C4-2B (cell line): ENCODE results near the gene PILRA.

Experiments used
- CTCF ChIP-seq: fragments of 450-650 bp; conservative IDR thresholded peaks from 2 replicates; pipeline ENCODE4 v1.5.1; 2017; ENCODE audit warnings: mild to moderate bottlenecking
- ZFX ChIP-seq: fragments of 450-650 bp; IDR thresholded peaks from 2 replicates; pipeline ENCODE4 v1.6.1; 2017

GRCh38 chr7:100400041-100400440 is 26.8 kb downstream of the PILRA start:
- TF ChIP-seq CTCF (no peak), ZFX (no peak)
